Esophagus squamous epithelium (tissue), 4 donors: ENCODE results near the gene DDX24.

Experiments
- CTCF ChIP-seq, 6 experiments: fragments of 450-650 bp in 4 of 6; fragments of 200-600 bp in 2 of 6; sonication (generic) in 2 of 6; IDR thresholded peaks; one replicate each; pipeline ENCODE4 v1.5.1; 2016 to 2019; ENCODE audit warnings: antibody characterized with exemption in 6 of 6, mild to moderate bottlenecking in 4 of 6, moderate library complexity in 4 of 6
- POLR2A ChIP-seq, 4 donors: fragments of 450-650 bp; IDR thresholded peaks; one replicate each; pipeline ENCODE4 v1.6.1; 2017; ENCODE audit warnings: antibody characterized with exemption in 4 of 4, mild to moderate bottlenecking in 4 of 4, moderate library complexity in 3 of 4

DNA sequence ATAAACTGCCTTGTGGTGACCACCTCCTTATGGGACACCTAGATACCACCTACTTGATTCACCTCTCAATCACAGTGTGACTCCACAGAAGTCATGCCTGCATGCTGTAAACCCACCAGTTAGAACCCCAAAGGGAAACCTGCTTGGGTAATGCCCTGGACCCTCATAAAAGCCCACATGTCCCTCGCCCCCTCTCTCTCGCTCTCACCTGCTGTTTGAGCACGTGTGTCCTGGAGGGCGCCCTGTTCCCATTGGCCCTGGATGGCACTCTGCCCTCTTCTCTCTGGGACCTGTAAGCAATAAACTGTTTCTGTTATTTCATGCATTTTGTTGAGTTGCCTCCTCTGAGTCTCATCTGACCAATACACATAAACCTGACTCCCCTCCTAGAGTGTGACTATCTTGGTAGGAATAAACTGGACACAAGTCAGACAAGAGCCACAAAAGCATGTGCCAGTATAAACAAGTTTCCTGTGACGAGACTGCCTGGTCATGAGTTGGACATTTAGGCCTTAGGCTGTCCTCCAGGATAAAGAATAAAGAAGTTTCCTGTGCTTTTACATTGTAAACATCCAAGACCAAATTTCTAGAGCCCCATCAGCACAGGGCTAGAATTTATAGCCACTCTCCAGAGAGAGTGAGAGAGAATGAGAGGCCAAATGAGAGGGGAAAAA, 39.8 kb upstream of the DDX24 start:
- TF ChIP-seq CTCF (IDR thresholded peaks at IDR 0.05), result no peak
- no peak for TF ChIP-seq POLR2A (IDR thresholded peaks at IDR 0.05)
